Limb (tissue), 2 donors: ENCODE data around the gene SLC20A1.
A peak's percentile ranks its signal among the peaks of the same experiment; 100 is the strongest.

Source experiments
- DNase-seq, 2 donors: peaks; one replicate each; pipeline ENCODE4 v3.0.0-alpha.2; 2016; ENCODE audit errors: extremely low spot score in 2 of 2

SLC20A1 gene

DNA sequence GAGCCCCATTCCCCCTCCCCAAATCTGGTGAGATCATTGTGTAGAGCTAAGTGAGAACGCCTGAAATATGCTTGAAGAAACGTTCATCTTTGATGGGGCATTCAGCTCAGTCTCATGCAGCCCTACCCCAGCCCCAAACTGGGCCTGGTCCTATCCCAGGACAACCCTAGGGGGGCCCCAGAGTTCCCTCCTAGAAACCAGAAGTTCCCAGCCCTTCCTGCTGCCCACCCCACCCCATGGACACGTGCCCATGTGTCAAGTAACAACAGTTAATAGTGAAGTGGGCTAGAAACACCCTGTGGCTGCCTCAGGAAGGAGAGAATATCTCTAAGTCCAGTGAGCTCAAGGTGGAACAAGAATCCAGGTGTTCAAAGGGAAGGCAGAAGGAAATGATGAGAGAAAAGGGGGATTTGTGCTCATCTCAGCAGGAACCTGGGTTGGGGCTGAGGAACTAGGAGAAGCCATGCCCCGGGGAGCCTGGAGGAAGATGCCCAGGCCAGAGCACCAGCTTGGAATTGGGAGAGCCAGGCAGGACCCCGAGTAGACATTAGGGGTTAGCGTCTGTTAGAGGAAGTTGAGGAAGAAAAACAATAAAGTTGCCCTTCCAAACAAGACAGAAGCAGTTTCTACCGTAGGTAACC, 20.1 kb upstream of the SLC20A1 start:
- DNase-seq, result no peak

DNA sequence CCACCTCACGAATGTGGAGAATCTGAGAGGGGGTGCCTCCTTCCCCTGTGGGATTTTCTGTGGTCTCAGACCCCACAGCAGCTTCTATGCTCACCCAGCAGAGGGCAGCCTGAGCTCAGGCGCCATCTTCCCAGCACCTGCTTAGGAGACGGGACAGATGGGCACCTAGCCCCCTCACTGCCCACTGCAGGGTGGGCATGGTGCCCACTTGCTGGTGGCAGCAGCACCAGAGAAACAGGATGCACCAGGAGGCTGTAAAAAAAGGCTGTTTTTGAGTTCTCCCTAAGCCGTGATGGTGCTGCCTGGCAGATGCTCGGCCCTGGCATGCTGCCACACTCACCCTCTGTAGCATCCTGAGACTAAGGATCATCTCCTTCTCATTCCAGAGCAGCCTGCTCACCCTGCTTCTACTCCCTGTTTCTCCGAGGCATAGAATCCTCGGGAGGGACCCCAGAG, 19.1 kb upstream of the SLC20A1 start:
- peak in 1 of 2 donors; percentile 67 for DNase-seq

DNA sequence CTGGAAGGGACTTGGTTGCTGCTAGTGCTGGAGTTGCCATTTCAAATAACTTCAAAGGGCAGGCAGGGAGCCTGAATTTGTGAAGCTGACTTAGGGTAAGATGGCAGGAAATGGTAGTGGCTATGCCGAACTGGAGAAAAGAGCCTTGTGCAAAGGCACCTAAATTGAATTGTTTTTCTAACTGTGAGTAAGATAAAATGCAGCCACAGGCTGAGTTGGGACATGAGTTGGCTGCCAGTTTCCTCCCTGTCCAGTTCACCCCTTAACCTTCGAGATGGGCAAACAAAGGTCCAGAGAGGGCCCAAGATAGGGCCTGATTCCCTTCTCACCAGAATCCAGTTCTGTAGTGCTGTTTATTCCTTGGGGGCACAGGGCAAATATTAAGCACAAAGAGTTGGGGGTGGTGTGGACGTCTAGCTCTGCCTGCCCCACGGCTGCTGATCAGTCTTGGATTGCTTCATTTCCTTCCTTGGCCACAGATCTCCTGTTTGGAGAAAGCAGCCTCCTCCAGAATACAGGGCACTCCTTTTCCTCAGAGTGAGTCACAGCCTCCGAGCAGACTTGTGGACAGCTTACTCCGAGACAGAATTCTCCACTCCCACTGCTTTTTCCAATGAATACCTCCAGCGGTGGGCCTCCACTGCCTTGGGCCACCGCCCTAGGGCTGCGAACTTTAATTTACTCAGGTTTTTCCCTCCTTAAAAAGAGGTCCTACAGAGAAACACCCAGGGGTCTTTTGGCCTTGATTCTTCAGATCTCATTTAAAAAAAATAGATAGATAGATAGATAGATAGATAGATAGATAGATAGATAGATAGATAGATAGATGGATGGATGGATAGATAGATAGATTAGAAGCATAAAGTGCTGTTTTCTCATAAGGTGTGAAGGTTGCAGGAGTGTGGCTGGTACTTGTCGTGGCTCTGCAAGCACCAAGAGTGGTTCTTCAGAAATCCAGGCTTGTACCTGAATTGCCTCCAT, 18.4 kb upstream of the SLC20A1 start:
- DNase-seq, result peak in 1 of 2 donors; percentile 32

DNA sequence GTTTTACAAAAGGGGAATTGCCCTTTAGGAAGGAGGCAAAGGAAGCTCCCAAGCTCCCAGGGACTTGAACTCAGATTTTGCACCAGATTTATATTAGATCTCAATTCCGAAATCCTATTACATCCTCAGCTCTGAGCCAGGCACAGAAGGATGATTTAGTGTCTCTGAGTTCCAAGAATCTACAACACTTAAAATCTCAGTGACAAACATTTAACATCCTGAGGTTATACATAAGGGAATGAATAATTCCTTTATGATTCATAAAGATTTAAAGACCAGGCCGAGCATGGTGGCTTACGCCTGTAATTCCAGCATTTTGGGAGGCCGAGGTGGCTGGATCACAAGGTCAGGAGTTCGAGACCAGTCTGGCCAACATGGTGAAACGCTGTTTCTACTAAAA, 16.5 kb upstream of the SLC20A1 start:
- no peak for DNase-seq

DNA sequence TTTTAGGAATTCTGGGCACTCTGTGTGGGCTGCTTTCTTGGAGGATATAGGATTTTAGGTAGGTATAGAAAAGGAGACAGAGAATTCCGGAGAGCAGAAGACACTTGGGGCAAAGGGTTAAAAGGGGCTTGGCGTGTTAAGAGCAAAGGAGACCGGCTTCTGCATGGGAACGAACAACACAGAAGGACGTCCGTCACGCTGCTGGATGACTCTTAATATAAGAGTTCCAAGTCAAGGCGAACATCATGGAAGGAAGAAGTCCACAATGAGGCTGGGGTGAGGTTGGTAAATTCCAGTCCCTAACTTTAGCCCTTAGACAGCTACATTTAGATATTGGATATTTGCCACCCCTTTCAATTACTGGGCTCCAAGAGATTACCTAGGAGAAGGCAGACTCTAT, 15.9 kb upstream of the SLC20A1 start:
- DNase-seq, result no peak

DNA sequence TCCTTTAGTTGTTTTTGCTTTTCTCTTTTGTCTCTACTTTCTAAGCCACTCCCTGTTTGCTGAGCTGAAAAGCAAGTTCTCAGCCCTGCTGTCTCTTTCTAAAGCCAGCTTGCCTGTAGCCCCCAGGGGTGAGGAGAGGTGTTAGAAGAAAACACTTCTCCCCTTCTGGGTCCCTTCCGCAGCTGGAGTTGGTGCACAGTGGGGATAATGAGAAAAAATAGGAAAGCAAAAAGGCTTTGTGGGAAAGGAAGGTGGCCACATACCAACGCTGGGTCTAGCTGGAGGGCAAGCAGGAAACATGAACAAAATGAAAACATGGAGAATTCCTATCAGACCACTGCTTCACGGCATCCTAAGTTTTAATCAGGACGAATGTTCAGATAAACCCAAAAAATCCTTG, 15.5 kb upstream of the SLC20A1 start:
- no peak for DNase-seq

DNA sequence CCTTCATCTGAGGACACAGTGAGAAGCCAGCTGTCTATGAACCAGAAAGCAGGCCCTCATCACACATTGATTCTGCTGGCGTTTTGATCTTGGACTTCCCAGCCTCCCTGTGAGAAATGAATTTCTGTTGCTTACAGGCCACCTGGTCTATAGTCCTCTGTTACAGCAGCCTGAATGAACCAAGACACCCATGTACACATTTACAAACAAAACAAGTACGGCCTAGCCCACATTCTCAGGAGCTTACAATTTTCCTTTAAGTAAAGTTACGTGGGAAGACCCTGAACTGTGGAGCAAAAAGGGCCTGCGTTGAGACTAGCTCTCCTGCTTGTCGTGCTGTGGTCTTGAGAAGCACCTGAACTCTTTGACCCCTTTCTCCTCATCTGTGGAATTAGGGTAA, 12.0 kb upstream of the SLC20A1 start:
- DNase-seq, result no peak

DNA sequence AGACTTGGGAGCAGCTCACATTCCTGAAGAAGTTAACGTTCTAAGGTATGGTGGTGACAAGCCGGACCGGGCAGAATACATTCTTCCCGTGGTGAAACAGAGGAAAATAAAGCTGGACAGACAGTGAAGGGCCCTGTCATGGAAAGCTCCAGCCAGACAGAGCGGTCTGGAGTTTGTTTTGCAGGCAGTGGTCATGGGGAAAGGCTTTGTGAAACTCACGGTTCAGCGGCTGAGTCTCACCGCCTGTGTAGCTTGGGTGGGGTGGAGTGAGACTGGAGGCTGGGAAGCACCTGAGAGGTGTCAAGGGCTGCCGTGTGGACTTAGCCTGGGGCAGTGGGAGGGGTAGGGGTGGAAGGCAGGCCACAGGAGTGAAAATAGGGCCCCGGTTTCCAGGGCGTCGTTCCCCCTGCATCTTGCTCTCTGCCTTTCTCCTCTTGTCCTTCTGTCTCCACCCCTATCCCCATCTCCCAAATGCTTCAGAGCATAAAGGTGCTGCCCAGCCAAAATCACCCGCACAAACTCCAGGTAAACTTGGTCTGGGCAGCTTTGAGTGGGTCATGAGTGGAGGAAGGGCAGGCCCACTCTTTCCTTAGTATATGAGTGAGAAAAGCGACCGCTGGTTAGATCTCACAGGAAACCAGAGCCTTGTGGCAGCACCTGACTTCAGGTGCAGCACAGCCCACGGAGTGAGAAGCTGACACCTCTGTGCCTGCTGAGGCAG, 11.4 kb upstream of the SLC20A1 start:
- DNase-seq, result no peak

DNA sequence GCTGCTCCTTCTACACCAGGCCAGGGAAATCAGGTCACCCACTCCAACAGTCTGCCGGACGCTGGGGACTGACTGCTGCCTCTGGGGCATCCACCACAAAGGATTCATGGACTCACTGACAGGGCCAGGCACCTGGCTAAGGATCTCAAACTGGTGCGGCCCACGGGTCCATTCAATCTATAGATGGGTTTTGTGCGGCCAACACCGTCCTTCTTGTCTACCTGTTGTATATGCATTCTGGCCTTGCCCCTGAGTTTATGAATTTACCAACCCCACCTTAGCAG, 10.9 kb upstream of the SLC20A1 start:
- no peak for DNase-seq

DNA sequence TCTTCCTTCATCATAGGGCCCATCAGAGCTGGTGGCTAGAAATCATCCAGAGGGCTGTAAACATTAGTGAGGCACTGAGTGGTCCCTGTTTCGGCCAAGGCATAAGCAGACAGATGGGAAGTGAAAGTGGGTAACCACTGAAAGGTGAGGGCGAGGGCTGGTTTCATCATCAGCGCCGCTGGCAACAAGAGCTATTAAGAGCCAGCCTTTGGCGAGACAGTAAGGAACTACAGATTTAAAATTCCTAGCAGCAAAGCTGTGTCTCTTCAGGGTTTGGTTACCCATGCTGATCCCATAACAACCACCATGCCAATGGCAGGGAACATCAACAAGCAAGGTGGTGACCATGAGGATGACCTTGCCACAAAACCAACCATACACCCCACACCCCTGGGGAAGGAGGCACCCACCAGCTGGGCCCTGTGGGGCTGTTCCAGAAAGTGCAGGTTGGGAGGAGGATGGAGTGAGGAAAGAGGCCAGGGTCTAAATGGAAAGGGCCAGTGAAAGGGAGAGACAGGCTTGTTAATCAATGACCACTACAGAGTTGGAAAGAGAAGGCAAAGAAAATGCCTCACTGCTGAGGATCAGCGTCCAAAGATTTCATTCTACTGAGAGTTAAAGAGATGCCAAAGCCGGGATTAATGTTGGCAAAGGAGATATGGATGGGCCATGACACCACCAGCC, 9.0 kb upstream of the SLC20A1 start:
- DNase-seq, result no peak

DNA sequence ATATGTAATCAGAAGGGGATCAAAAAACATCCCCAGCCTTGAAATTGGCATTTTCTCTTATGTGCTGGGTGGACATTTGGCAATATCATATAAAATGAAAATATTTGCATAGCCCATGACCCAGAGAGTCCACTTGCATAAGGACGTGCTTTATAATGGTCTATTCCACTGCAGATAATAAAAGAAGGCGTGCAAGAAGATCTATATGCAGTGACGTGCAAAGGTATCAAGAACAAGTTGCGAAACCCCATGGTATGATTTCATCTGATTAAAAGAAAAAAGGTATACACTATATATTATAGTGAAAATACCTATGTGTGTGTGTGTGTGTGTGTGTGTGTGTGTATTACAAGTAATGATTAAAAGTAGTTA, 8.5 kb upstream of the SLC20A1 start:
- no peak for DNase-seq

DNA sequence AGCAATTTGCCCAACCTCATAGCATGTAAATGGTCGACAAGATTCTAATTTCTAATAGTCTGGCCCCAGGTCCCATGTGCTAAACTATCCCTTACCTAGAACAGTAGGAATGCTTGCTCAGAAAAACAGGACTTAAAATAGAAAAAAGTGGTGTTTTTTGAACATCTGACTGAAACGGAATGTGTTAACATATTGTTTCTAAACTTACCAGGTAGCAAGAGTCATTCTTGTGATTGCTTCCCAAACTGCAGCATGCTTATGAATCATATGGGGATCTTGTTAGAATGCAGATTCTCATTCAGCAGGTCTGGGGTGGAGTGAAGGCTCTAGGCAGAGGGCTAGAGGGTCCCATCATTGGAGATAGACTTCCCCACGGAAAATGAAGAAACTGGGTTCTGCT, 5.8 kb upstream of the SLC20A1 start:
- DNase-seq, result no peak

DNA sequence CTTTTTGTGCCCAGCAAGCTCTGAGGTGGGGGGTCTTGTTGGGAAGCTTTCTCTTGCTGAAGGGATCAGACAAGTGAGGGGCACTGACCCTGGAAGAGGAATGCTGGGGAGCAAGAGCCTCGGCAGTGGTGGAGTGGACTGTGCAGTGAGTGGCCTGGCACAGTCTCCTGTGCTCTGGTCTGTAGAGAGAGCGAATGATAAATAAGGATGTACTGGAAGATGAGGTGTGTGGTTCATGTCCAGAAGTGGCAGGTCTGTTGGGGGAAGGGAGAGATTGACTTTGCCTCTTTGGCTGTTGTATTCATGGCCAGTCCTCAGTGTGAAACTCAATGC, 5.3 kb upstream of the SLC20A1 start:
- no peak for DNase-seq

DNA sequence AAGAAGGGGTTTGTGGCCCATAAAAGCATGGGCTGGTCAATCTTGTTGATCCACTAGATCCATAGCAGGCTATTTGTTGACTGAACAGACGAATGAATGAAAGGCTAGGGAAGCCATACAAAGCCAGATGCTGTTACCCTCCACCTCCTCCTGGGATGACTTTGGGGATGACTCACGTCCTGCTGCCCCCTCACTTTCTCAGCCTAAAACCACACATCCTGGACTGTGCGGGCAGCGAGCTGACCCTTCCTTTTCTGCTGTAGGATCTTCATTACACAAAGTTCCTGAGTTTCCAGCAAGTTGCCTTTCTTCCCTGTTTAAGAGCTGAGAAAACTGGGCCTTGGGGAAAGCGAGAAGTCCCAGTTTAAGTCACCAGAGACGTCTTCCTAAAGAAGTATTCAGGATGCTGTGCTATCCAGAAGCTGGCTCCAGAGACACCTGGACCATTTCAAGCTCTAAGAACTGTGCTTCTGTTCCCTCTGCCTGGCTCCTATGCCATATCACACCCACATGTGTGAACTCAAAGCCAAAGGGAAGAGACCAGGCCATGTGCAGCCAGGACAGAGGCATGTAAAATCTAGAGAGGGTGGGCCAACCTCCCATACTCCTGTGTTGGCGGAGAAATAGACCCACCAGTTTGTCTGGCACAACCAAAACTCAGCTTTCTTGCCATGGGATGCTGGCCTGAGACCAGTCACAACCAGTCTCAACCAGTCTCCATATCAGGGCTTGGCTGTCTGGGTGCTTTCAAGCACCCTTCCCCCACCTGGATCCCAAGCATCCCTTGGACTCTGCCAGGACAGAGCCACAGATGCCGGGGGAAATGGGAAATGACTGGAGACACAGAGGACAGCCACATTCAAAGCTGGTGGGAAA, 4.7 kb upstream of the SLC20A1 start:
- DNase-seq, result no peak

DNA sequence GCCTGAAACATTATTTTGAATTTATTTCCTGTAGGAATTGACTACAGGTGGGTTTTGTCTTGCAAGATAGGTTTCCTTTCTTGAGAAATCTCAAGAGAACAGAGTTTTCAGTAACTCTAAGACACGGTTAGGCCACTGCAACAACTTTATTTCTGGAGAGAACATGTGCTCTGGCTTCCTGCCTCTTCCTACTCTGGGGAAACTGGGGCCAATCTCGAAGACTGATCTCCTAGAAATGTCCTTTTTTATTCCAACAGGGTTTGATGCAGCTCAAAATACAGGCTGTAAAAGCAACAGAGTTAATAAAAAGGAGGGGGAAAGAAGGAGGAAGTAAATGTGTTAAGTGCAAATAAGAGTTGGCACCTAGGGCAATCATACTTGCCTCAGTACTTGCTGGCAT, 4.0 kb upstream of the SLC20A1 start:
- no peak for DNase-seq

DNA sequence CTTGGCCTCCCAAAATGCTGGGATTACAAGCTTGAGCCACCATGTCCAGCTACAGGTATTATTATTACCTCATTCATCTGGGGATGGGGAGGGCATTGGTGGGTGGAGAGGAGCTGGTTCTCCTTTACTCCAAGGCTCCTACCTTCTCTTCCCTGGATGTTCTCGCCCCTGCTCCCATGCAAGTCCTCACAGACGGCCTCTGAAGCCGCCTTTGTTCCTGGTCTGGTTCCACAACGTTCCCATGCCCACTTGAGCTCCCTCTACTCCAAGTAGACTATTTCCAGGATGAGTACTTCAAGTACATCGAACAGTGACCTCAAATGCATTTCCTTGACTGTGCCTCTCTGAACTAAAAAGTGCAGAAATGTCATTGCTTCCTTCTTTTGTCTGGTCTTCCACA, 3.2 kb upstream of the SLC20A1 start:
- DNase-seq, result no peak

DNA sequence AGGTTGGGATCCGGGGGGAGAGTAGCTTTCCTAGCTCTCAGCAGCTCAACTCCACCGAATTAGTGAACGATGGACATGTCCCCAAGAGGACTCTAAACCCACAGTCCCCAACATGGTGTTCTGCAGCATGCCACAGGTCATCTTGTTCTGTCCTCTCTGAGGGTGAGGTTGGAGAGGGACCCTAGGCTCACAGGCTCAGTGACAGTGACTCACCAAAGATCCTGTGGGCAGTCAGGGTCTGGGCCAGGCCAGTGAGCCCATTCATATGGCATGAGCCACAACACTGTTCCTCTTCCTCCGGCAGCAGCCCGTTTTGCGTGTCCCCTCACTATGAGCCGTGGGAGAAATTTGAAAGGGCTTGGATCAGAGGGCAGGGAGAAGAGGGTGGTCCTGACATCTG, 2.8 kb upstream of the SLC20A1 start:
- no peak for DNase-seq

DNA sequence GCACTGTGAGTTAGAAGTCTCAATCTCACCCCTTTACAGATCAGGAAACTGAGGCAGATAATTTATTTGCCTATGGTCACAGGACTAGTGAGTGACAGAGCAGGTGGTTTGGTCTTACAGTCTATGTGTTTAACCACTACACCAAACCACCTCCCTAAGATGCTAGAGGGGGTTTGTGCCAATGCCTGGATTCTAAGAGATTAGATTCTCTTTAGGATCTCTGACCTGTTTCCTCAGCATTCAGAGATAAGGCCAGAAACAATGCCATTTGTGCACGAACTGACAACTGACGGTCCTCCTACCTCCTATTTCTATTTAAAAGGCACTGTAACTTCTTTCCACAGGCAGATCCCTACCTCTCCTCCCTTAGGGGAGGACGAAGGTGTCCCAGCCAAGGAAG, 2.3 kb upstream of the SLC20A1 start:
- DNase-seq, result no peak

DNA sequence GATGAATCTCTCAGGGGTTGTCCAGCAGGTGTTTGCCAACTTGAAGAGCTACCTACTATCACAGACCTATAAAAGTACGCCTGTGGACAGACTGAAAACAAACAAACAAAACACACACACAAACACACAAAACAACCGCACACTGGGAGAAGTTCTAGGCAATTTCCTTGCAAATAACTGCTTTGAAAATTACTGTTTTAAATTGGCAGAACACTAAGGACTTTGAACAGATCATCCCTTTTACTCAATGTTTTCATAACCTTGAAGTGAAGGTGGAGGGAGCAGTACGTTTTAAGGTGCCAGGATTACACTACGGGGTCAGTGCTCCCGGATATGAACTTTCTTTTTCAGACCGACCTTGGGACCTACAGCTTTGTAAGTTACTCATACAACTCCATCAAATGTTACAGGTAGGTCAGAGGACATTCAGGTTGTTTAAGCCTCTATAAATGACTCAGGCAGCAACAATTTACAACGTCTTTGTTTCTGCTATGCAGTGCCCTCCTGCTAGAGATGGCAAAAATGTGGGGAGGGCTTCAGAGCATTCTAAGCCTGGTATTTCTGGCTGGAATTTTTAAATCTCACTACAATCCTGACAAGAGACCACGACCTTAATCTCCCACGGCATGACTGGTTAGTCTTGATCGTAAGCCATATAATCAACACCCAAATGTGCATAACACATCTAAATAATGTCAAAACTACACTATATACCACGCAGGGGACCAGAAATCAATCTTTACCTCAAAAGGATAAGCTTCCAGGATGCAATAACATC, 1.4 kb upstream of the SLC20A1 start:
- DNase-seq, result no peak

DNA sequence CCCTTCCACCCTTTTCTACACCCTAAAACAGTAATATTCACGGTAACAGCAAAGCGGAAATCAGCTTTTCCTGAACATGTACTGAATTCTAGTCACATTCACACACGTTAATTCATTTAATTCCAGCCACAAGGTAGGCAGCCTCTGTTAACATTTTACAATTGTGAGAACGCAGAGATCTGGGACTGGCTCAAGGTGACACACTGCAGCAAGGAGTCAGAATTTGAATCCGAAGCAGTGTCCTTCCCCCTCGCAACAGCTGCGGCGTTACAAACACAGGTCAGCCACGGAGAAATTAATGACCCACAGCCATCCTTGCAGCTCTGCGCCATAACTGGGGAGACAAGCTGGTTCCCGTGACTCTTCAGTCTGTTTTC, 818 bp upstream of the SLC20A1 start:
- no peak for DNase-seq
